Measurements from ENCODE around the gene ENPP6. TPM values are rescaled to one million over a fixed set of nuclear protein-coding genes. Genes with fewer than 3 reads are reported as not detected.

ENPP6 gene
- total RNA-seq, 1 donor from 2014 or later = 0.76 TPM

GRCh38 chr4:184110452-184111224 is 107.0 kb downstream of the ENPP6 start:
- no peak for DNase-seq (ENCODE audit: extremely low read depth, low read depth, low spot score)

DNA sequence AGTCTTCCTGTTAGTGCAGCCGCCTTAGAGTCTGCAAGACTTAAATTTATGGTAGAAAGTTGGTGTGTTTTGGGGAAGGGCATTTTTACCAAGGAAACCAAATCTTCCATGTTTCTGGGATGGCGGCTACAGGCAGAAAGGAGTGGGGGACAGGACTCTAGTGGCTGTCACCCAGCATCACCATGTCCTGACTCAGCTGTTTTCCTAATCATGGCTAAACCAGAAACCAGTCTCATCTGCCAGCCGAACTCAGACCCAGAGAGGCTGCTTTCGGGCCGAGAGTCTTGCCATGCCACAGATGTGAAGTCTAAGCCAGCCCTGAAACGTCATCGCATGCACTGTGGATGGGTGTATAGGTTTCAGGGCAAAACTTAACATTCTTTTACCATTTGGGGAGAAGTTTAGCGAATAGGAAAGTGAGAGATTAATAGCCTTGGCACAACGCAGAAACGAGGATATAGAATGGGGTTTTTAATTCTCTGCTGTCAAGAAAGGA is 109.6 kb downstream of the ENPP6 start:
- no peak for DNase-seq (ENCODE audit: extremely low read depth, low read depth, low spot score)

GRCh38 chr4:184104419-184105101 is 113.1 kb downstream of the ENPP6 start:
- DNase-seq (ENCODE audit: extremely low read depth, low read depth, low spot score) = no peak

DNA sequence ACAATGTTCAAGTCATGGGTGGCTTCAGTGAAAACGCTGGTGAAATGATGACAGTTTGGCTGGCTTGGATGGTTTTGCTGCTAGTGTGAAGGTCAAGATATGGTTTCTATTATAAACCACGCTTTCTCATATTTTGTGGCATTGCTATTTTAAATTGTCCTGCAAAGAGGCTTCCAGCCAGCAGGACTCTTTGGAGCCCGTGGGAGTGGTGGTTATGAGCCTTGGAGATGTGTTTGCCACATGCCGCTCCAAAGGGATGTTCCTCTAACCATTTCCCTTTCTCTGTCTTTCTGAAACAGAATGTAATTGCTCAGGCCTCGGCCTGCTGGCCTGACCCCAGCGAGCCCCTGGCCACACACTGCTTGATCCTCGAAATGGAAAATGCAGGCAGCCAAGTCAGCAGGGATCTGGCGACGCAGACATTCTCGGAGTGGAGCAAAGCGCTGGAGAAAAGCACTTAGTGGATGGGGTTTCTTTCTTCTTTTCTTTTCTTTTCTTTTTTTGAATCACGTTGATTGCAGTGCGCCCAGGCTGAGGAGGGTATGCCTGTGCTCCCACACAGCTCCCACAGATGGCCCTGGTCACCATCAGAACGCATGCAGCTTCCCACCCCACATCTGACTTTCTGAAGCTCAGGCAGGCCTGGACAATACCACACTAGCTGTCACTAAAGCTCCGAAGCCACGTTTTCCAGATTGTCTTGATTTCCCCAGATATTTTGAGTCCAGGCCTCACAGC is 114.0 kb downstream of the ENPP6 start:
- no peak for DNase-seq (ENCODE audit: extremely low read depth, low read depth, low spot score)

GRCh38 chr4:184102927-184103326 is 114.7 kb downstream of the ENPP6 start:
- no peak for DNase-seq (ENCODE audit: extremely low read depth, low read depth, low spot score)

GRCh38 chr4:184102488-184102887 is 115.2 kb downstream of the ENPP6 start:
- no peak for DNase-seq (ENCODE audit: extremely low read depth, low read depth, low spot score)

- DNase-seq (ENCODE audit: extremely low read depth, low read depth, low spot score) = no peak
These were observed 116.0 kb downstream of the ENPP6 start for GRCh38 chr4:184101711-184102110.

DNA sequence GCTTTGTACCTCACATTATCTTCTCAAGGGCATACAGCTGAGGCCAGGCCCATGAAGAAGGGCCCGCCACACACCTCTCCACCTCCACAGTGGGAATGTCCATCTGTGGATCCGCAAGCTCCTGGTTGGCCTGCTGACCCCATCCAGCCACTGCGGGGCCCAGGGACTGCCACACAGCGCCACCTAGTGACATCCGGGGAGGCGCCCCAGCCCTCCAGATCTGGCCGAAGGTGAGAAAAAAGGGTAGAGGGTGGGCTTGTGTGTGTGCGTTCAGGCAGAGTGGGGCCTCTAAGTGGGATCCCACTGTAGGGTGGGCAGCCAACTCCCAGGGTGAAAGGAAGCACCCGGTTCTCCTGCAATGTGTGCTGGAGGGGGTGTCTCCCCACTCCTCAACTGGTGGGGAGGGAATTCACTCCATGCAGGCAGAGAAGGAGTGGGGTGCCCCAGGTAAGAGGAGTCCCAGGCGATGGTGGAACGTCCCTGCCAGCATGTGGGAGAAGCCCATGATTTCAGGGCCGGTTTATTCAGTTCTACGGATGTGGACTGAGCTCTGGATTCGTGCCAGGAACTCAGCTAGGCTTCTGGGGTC is 117.3 kb downstream of the ENPP6 start:
- DNase-seq (ENCODE audit: extremely low read depth, low read depth, low spot score) = no peak

- no peak for DNase-seq (ENCODE audit: extremely low read depth, low read depth, low spot score)
These were observed 118.1 kb downstream of the ENPP6 start for GRCh38 chr4:184099535-184099966.

DNA sequence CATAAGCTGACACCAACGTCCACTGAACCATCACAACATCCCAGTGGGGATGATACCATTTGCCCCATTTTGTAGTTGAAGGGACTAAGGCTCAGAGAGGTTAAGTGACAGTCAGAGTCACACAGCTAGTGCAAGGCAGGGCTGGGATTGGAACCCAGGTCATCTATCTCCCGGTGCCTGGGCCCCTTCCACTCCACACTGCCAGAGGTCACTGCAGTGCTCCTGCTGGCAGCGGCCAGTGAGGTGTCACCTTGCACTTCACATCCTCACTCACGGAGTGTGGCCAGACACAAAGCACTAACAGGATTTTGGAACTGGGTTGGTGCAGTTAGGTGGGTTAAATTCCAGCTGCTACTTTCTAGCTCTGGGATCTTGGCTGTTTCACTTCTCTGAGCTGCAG is 118.7 kb downstream of the ENPP6 start:
- DNase-seq (ENCODE audit: extremely low read depth, low read depth, low spot score) = no peak

DNA sequence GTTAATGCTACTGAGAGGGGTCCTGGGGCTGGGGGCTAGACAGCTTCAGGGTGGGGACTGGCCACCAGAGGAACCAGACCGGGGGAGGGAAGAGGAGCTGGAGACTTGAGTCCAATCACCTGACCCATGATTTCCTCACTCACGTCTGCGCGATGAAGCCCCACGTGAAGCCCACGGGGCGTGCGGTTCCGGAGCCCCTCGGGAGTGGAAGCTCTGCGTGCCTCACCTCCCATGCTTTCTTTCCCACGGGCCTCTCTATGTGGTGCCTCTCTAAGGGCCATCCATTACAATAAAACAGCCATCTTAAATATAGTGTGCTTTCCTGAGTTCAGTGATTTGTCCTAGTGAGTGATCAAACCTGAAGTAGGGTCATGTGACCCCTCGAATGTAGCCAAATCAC is 119.9 kb downstream of the ENPP6 start:
- DNase-seq (ENCODE audit: extremely low read depth, low read depth, low spot score) = no peak

DNA sequence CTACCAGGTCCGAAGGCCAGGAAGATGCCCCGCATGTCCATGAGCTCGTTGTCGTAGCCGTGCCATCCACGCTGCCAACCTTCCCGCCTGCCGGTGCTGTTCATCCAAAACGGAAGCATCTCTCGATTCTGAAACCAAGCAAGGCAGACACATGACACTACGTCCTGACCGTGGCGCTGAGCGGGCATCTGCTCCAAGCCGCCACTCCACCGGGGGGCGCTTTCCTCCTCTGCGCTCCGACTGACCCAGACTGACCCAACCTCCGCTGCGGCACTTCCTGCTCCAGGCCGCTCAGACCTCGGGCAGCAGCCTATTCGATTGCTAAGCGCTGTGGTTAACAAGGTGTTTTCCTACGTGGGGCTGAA is 120.5 kb downstream of the ENPP6 start:
- no peak for DNase-seq (ENCODE audit: extremely low read depth, low read depth, low spot score)

DNA sequence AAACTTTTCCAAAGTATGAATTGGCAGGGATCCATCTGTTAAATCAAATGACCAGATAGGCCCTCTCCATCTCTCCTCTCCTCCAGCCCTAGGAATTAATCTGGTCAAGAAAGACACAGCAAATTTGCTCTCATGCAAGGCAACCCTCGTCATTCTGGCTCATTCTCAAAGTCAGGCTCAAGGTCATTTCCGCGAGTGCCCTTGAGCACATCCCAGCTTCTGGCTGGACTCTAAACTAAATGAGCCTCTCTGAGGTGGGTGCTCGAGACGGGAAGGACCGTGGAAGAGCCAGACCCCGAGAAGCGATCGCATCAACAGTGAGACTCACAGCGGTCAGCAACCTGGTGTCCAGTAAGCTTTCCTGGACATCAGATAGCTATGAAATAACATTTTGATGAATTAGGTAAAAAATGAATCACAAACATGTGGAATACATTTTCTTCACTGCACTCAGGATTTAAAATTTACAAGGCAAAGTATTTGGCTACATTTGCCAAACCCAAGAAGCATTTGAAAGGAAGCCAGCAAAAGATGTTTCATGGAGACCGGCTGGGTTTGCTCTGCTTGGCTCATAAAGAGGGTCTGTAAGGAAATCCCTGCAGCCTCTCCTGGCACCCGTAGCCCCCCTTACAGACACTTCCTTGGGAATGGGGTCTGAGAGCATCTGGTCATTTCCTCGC is 121.0 kb downstream of the ENPP6 start:
- no peak for DNase-seq (ENCODE audit: extremely low read depth, low read depth, low spot score)

- DNase-seq (ENCODE audit: extremely low read depth, low read depth, low spot score) = no peak
These were observed 123.0 kb downstream of the ENPP6 start for GRCh38 chr4:184094532-184095159.

GRCh38 chr4:184091986-184092385 is 125.7 kb downstream of the ENPP6 start:
- DNase-seq (ENCODE audit: extremely low read depth, low read depth, low spot score) = no peak

DNA sequence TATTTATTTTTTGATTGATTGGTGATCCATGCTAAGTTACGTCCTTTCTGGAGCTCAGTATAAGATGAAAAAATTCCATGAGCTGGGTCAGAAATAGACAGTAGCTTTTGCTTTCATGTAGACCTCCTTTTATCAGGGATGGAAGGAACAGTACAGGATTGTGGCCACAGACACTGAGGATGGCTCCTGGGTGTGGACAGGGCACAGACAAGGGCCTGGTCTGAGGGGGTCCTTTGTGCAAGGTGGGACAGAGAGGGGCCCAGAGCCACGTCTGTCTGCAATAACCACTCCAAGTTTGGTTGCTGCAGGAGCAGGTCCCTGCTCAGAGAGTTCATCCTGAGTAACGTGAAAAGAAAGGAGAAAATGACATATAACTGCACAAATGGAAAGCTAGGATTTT is 127.1 kb downstream of the ENPP6 start:
- DNase-seq (ENCODE audit: extremely low read depth, low read depth, low spot score) = no peak

DNA sequence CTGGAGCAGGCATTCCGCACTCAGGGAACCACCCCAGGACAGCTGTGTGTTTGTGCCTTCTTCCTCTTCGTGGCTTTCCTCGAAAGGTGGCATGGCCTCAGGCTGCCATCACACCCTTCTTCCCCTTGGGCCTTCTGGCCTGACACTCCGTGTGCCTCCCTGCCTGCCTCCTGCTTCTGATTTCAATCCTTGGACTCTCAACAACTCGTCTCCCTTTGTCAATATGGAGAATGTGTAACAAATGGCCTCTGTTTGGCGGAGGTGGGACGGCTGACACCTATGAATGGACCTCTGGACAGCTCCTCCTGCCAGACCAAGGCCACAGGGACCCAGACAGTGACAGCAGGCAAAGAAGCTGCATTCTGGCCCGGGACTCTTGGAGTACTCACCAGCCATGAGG is 137.0 kb downstream of the ENPP6 start:
- DNase-seq (ENCODE audit: extremely low read depth, low read depth, low spot score) = no peak

DNA sequence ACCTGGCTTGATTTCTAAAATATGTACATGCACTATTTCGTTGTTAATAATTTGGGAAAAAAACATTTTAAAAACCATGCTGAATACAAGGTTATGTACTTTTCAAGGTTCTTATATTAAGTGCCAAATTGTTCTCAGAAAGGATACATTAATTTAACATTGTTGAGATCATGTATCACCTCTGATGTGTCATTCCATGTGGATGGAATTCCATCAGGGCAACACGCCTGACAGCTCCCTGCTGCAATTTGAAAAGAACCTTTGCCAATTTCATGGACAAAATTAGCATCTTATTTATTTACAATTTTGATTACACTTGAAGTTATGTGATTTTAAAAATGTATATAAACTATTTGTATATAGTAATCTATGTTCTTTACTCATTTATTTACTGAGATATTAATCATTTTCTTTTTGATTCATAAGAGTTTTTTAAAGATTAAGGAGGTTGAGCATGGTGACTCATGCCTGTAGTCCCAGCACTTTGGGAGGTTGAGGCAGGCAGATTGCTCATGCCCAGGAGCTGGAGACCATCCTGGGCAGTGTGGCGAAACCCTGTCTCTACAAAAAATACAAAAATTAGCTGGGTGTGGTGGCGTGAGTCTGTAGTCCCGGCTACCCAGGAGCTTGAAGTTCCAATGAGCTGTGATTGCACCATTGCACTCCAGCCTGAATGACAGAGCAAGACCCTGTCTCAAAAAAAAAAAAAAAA is 142.8 kb downstream of the ENPP6 start:
- no peak for DNase-seq (ENCODE audit: extremely low read depth, low read depth, low spot score)

DNA sequence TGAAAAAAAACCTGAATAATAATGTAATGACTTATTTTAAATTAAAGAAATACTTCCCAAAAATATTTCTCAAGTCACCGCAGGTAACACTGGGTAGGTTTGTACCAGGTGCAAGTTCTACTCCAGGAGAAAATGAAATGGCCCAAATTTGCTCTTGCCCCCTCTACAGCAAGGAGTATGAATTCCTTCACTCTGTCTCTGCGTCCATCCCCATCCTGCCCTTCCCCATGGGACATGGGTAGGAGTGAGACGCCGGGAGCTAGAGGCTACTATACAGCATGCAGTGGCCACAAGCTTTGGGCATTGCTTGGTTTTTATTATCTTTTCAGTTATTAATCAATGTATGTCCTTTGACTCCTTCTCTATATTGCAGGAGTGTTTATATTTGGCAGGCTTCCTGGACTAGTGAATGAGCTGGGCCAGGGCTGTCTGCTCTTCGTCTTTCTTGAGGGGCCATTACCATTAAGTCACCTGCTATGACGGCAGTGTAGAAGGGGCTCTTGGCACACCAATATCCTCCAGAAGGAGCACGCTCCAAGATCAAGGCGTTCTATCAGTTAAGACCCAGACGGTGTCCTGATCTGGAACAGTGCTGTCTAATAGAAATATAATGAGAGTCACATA is 149.6 kb downstream of the ENPP6 start:
- no peak for DNase-seq (ENCODE audit: extremely low read depth, low read depth, low spot score)
